ENCODE results near the gene SYK. TPM values are rescaled to one million over a fixed set of nuclear protein-coding genes. Genes with fewer than 3 reads are reported as not detected.

The SYK gene
- total RNA-seq, 1 experiment from 2014 or later, result 5.9 TPM

DNA sequence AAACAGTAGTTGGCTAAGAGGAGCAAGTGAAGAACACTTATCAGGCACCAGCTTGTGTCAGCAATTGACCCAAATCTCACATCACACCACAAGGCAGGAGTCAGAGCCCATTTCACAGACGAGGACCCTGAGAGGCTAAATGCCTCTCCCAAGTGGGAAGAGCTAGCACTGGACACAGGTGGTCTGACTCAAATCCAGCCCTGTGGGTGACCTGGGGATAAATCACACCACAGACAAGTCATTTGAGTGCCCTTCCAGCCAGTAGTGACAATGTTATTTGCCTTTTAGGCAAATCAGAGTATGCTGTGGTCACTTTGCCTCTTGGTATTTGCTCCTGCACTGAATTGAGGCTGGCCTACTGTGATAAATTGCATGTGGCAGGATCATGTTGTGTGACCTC lies 138.7 kb downstream of the SYK start:
- Mint-ChIP-seq H3K27me3 (ENCODE audit: insufficient read depth, unreplicated experiment) (no peaks in the 10 kb centered on the region), H3K4me1 (ENCODE audit: insufficient read depth, unreplicated experiment) (peaks cover 24% of the 10 kb centered on the region), H3K27ac (ENCODE audit: low read depth, unreplicated experiment) (no peak overlapping the region), H3K36me3 (ENCODE audit: insufficient read depth, unreplicated experiment) (no peaks in the 10 kb centered on the region), H3K9me3 (ENCODE audit: unreplicated experiment) (peaks cover 8% of the 10 kb centered on the region), H3K4me3 (ENCODE audit: unreplicated experiment) (no peak overlapping the region)
- ChIA-PET CTCF (interaction anchor here (0.9 kb wide), 1 partner anchor 35 kb away, joined by 3 read pairs; no protein-coding TSS in a partner anchor), POLR2A (interaction anchor here (1.3 kb wide), 1 partner anchor 30 kb away, joined by 3 read pairs; no protein-coding TSS in a partner anchor)
- no peak for DNase-seq (ENCODE audit: unreplicated experiment)
- BruUV-seq (replicated peaks), result no TSS peak
- TF ChIP-seq, protein P1, sequence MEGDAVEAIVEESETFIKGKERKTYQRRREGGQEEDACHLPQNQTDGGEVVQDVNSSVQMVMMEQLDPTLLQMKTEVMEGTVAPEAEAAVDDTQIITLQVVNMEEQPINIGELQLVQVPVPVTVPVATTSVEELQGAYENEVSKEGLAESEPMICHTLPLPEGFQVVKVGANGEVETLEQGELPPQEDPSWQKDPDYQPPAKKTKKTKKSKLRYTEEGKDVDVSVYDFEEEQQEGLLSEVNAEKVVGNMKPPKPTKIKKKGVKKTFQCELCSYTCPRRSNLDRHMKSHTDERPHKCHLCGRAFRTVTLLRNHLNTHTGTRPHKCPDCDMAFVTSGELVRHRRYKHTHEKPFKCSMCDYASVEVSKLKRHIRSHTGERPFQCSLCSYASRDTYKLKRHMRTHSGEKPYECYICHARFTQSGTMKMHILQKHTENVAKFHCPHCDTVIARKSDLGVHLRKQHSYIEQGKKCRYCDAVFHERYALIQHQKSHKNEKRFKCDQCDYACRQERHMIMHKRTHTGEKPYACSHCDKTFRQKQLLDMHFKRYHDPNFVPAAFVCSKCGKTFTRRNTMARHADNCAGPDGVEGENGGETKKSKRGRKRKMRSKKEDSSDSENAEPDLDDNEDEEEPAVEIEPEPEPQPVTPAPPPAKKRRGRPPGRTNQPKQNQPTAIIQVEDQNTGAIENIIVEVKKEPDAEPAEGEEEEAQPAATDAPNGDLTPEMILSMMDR (IDR thresholded peaks at IDR 0.05; ENCODE audit: unreplicated experiment), result no peak
- intact Hi-C loops (cut with micrococcal nuclease), result no loop called here

DNA sequence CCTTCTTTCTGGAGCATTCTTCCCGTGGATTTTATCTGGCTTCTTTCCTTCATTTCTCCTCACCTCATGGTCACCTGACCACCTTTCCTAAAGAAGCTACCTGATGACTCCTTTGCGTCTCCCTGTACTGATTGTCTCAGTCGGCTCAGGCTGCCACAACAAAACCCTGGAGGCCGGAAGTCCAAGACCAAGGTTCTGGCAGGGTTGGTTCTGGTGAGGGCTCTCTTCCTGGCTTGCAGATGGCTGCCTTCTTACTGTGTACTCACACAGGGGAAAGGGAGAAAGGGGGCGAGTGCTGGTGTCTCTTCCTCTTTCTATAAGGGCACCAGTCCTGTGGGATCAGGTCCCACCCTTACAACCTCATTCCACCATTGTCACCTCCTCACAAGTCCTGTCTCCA lies 140.0 kb downstream of the SYK start:
- intact Hi-C loops (cut with micrococcal nuclease), result no loop called here
- no peak overlapping the region for H3K4me3 Mint-ChIP-seq (ENCODE audit: unreplicated experiment)
- H3K36me3 Mint-ChIP-seq (ENCODE audit: insufficient read depth, unreplicated experiment), result no peaks in the 10 kb centered on the region
- CTCF ChIA-PET, result interaction anchor here (0.6 to 1.6 kb wide), 6 partner anchors 12 to 394 kb away, joined by 3 to 11 read pairs (median 4); no protein-coding TSS in a partner anchor
- no peak for DNase-seq (ENCODE audit: unreplicated experiment)
- H3K9me3 Mint-ChIP-seq (ENCODE audit: unreplicated experiment), result peaks cover 8% of the 10 kb centered on the region
- POLR2A ChIA-PET, result interaction anchor here (1.2 to 3.1 kb wide), 7 partner anchors 16 to 487 kb away, joined by 4 to 36 read pairs (median 12); no protein-coding TSS in a partner anchor
- H3K4me1 Mint-ChIP-seq (ENCODE audit: insufficient read depth, unreplicated experiment), result peaks cover 22% of the 10 kb centered on the region
- peak overlapping the region; percentile 39 for H3K27ac Mint-ChIP-seq (ENCODE audit: low read depth, unreplicated experiment)
- BruUV-seq (replicated peaks), result no TSS peak
- TF ChIP-seq, protein P1 (IDR thresholded peaks at IDR 0.05; ENCODE audit: unreplicated experiment), result no peak
- H3K27me3 Mint-ChIP-seq (ENCODE audit: insufficient read depth, unreplicated experiment), result no peaks in the 10 kb centered on the region

DNA sequence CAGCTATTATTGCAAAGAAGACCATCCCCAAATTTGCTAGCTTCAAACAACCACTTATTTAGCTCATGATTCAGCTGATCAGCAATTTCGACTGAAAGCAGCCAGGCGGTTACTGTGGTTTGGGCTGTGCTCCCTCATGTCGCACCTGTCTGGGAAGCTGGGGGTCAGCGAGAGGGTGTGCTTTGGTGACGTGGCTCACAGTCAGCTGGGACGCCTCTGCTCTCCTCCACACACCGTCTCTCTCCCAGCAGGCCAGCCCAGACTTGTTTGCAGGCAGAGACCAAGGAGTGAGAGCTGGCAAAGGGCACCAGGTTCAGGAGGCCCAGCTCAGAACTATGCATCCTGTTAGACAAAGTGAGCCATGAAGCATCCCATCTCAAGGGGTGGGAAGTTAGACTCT lies 140.9 kb downstream of the SYK start:
- no TSS peak for BruUV-seq (replicated peaks)
- H3K36me3 Mint-ChIP-seq (ENCODE audit: insufficient read depth, unreplicated experiment), result no peaks in the 10 kb centered on the region
- peaks cover 8% of the 10 kb centered on the region for H3K9me3 Mint-ChIP-seq (ENCODE audit: unreplicated experiment)
- peak overlapping the region; percentile 24 for H3K27ac Mint-ChIP-seq (ENCODE audit: low read depth, unreplicated experiment)
- DNase-seq (ENCODE audit: unreplicated experiment), result peak; percentile 93
- POLR2A ChIA-PET, result interaction anchor here (0.6 to 3.1 kb wide), 28 partner anchors 10 to 486 kb away, joined by 3 to 36 read pairs (median 6); partner anchors contain the start of genes AUH and NFIL3
- TF ChIP-seq, protein P1 (IDR thresholded peaks at IDR 0.05; ENCODE audit: unreplicated experiment), result no peak
- peaks cover 22% of the 10 kb centered on the region for H3K4me1 Mint-ChIP-seq (ENCODE audit: insufficient read depth, unreplicated experiment)
- H3K4me3 Mint-ChIP-seq (ENCODE audit: unreplicated experiment), result no peak overlapping the region
- intact Hi-C loops (cut with micrococcal nuclease), result no loop called here
- CTCF ChIA-PET, result interaction anchor here (0.7 to 1.6 kb wide), 10 partner anchors 9 to 484 kb away, joined by 3 to 11 read pairs (median 5); no protein-coding TSS in a partner anchor
- H3K27me3 Mint-ChIP-seq (ENCODE audit: insufficient read depth, unreplicated experiment), result no peaks in the 10 kb centered on the region

DNA sequence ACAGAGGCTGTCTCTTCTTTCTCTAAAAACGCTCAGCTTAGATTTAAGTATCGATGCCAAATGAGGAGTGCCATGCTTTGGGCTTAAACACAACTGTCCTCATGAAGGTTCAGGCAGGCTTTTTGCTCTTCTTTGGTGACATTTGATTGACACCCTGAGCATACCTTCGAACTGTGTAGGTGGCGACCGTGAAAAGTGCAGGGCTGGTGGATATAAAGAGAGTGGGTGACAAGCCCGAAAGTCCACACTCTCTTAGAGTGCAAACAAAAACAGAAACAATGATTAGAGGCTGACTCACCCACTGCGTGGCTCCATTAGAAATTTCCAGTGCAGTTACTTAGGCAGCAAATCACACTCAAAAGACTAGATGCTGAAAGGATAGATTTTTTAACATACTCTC lies 141.7 kb downstream of the SYK start:
- ChIA-PET POLR2A (interaction anchor here (0.6 to 3.1 kb wide), 27 partner anchors 10 to 483 kb away, joined by 3 to 36 read pairs (median 5); partner anchors contain the start of genes AUH and NFIL3), CTCF (interaction anchor here (0.8 to 1.6 kb wide), 6 partner anchors 9 to 742 kb away, joined by 4 to 11 read pairs (median 5); no protein-coding TSS in a partner anchor)
- TF ChIP-seq, protein P1 (IDR thresholded peaks at IDR 0.05; ENCODE audit: unreplicated experiment), result no peak
- H3K27me3 Mint-ChIP-seq (ENCODE audit: insufficient read depth, unreplicated experiment), result no peaks in the 10 kb centered on the region
- no peak overlapping the region for H3K4me3 Mint-ChIP-seq (ENCODE audit: unreplicated experiment)
- H3K4me1 Mint-ChIP-seq (ENCODE audit: insufficient read depth, unreplicated experiment), result peaks cover 22% of the 10 kb centered on the region
- intact Hi-C loops (cut with micrococcal nuclease), result no loop called here
- H3K9me3 Mint-ChIP-seq (ENCODE audit: unreplicated experiment), result peaks cover 8% of the 10 kb centered on the region
- peak overlapping the region; percentile 24 for H3K27ac Mint-ChIP-seq (ENCODE audit: low read depth, unreplicated experiment)
- peak; percentile 56 for DNase-seq (ENCODE audit: unreplicated experiment)
- no TSS peak for BruUV-seq (replicated peaks)
- no peaks in the 10 kb centered on the region for H3K36me3 Mint-ChIP-seq (ENCODE audit: insufficient read depth, unreplicated experiment)

Measured in MCF 10A (cell line).